ENCODE results near the gene XAGE2. TPM values are rescaled to one million over a fixed set of nuclear protein-coding genes. Genes with fewer than 3 reads are reported as not detected.

The XAGE2 gene
- total and polyA plus RNA-seq, 2 of the 4 experiments (the other 2 are of a cell fraction), result not detected

- no peak for ATAC-seq (ENCODE audit: low read depth)
- Histone ChIP-seq H3K27ac (ENCODE audit: insufficient read depth, low read length) (no peak overlapping the region), H4K91ac (ENCODE audit: insufficient read depth, low read depth, low read length) (no peak overlapping the region), H4K20me1 (ENCODE audit: insufficient read depth, low read length) (no peaks in the 10 kb centered on the region), H4K8ac (ENCODE audit: low read depth in 2 of 2, low read length in 2 of 2) (no peak overlapping the region), H3K4me3 (ENCODE audit: insufficient read depth, low read depth, low read length) (no peak overlapping the region), H3K9me3 (ENCODE audit: control insufficient read depth, insufficient read depth, low read length) (no peaks in the 10 kb centered on the region), H3K56ac (ENCODE audit: extremely low read depth, insufficient read depth, low read length) (no peak overlapping the region), H3K36me3 (ENCODE audit: control insufficient read depth, insufficient read depth, low read length) (no peaks in the 10 kb centered on the region), H3K4me1 (ENCODE audit: control insufficient read depth, insufficient read depth, low read length) (no peaks in the 10 kb centered on the region), H3K9me1 (ENCODE audit: insufficient read depth, low read length) (0 out of 2 replicates have a peak, but pooled peaks cover 3% of the 10 kb centered on the region), H3K79me1 (ENCODE audit: low read depth in 1 of 2, low read length in 2 of 2) (no peaks in the 10 kb centered on the region), H2AK5ac (ENCODE audit: low read depth, low read length) (no peak overlapping the region), H4K5ac (ENCODE audit: low read depth, low read length) (no peak overlapping the region), H3K4ac (ENCODE audit: low read depth, low read length) (no peak overlapping the region), H3K14ac (replicated peaks; ENCODE audit: low read depth, low read length) (no peak overlapping the region), H2BK15ac (ENCODE audit: low read depth, low read length) (no peak overlapping the region), H2AFZ (replicated peaks; ENCODE audit: low read length, poor library complexity) (no peak overlapping the region), H3K27me3 (ENCODE audit: control insufficient read depth, insufficient read depth, low read length) (peaks cover 16% of the 10 kb centered on the region), H3K18ac (ENCODE audit: low read depth, low read length) (no peak overlapping the region), H3K4me2 (ENCODE audit: low read depth, low read length) (no peak overlapping the region), H3K9ac (ENCODE audit: low read depth, low read length) (no peak overlapping the region), H2BK5ac (ENCODE audit: low read depth, low read length, poor library complexity, severe bottlenecking) (no peak overlapping the region), H2BK20ac (ENCODE audit: low read depth, low read length) (no peak overlapping the region), H2BK120ac (ENCODE audit: low read depth, low read length) (no peak overlapping the region), H2AK9ac (replicated peaks; ENCODE audit: low read depth, low read length, poor library complexity) (no peak overlapping the region), H3K23ac (ENCODE audit: low read depth, low read length) (no peak overlapping the region)
- TF ChIP-seq POLR2A (IDR thresholded peaks at IDR 0.05; ENCODE audit: low read depth, low read length), result no peak
- TF ChIP-seq CHD1 (IDR thresholded peaks at IDR 0.05; ENCODE audit: low read depth, low read length), result no peak
- TF ChIP-seq NFE2L2 (IDR thresholded peaks at IDR 0.05; ENCODE audit: low read depth, low read length), result no peak
- TF ChIP-seq RFX5 (IDR thresholded peaks at IDR 0.05; ENCODE audit: low read depth, low read length), result no peak
- TF ChIP-seq, protein P1, sequence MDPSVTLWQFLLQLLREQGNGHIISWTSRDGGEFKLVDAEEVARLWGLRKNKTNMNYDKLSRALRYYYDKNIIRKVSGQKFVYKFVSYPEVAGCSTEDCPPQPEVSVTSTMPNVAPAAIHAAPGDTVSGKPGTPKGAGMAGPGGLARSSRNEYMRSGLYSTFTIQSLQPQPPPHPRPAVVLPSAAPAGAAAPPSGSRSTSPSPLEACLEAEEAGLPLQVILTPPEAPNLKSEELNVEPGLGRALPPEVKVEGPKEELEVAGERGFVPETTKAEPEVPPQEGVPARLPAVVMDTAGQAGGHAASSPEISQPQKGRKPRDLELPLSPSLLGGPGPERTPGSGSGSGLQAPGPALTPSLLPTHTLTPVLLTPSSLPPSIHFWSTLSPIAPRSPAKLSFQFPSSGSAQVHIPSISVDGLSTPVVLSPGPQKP (IDR thresholded peaks at IDR 0.05; ENCODE audit: borderline replicate concordance, low read depth, low read length), result no peak
- TF ChIP-seq MAZ (IDR thresholded peaks at IDR 0.05; ENCODE audit: borderline replicate concordance, low read depth, low read length), result no peak
- TF ChIP-seq MXI1 (IDR thresholded peaks at IDR 0.05; ENCODE audit: borderline replicate concordance, low read depth, low read length), result no peak
- TF ChIP-seq SMC3 (IDR thresholded peaks at IDR 0.05; ENCODE audit: low read depth, low read length), result no peak
- CTCF ChIA-PET, result no interaction called here
- dilution Hi-C loops (cut with HindIII; ENCODE audit: low sequenced_read_pairs, unreplicated experiment), result no loop called here
- POLR2A ChIA-PET (ENCODE audit: unreplicated experiment), result no interaction called here
- no TSS peak for BruUV-seq (replicated peaks)
- in situ Hi-C loops (cut with MboI; ENCODE audit: low sequenced_read_pairs), result no loop called here
- intact Hi-C loops (cut with micrococcal nuclease), result no loop called here
- no peak for DNase-seq
Measured at GRCh38 chrX:52415304-52415703, 46.5 kb downstream of the XAGE2 start.

Data from IMR-90 (cell line).